ENCODE data around the gene SEMA7A. TPM values are rescaled to one million over a fixed set of nuclear protein-coding genes. Genes with fewer than 3 reads are reported as not detected.
"Not testable (repeated sequence)": the region's sequence is repeated elsewhere in the genome, so short reads cannot be mapped to it uniquely, and the experiment has no call there.

Gene SEMA7A
- total RNA-seq, 1 donor from 2014 or later: 0.51 TPM

- peaks cover 19% of the 10 kb centered on the region for H3K4me1 Mint-ChIP-seq (ENCODE audit: unreplicated experiment)
- peaks cover 15% of the 10 kb centered on the region for H3K36me3 Mint-ChIP-seq (ENCODE audit: unreplicated experiment)
- H3K27me3 Mint-ChIP-seq (ENCODE audit: unreplicated experiment): no peaks in the 10 kb centered on the region
- H3K9me3 Mint-ChIP-seq (ENCODE audit: unreplicated experiment): peaks cover 6% of the 10 kb centered on the region
- H3K27ac Mint-ChIP-seq (ENCODE audit: unreplicated experiment): peak within 1 kb of the TSS; percentile 84
- peak within 1 kb of the TSS; percentile 92 for H3K4me3 Mint-ChIP-seq (ENCODE audit: unreplicated experiment)
- TF ChIP-seq, protein P1, sequence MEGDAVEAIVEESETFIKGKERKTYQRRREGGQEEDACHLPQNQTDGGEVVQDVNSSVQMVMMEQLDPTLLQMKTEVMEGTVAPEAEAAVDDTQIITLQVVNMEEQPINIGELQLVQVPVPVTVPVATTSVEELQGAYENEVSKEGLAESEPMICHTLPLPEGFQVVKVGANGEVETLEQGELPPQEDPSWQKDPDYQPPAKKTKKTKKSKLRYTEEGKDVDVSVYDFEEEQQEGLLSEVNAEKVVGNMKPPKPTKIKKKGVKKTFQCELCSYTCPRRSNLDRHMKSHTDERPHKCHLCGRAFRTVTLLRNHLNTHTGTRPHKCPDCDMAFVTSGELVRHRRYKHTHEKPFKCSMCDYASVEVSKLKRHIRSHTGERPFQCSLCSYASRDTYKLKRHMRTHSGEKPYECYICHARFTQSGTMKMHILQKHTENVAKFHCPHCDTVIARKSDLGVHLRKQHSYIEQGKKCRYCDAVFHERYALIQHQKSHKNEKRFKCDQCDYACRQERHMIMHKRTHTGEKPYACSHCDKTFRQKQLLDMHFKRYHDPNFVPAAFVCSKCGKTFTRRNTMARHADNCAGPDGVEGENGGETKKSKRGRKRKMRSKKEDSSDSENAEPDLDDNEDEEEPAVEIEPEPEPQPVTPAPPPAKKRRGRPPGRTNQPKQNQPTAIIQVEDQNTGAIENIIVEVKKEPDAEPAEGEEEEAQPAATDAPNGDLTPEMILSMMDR (IDR thresholded peaks at IDR 0.05): peak; percentile 32
- peak; percentile 98 for DNase-seq (ENCODE audit: extremely low spot score, unreplicated experiment)
These were observed 27.4 kb upstream of the SEMA7A start, which contains the start of gene UBL7 for GRCh38 chr15:74460871-74461846. Gene UBL7, minus strand, starts transcription at chr15:74461160. Its CDS starts 2,293 bp downstream, at chr15:74458867.

DNA sequence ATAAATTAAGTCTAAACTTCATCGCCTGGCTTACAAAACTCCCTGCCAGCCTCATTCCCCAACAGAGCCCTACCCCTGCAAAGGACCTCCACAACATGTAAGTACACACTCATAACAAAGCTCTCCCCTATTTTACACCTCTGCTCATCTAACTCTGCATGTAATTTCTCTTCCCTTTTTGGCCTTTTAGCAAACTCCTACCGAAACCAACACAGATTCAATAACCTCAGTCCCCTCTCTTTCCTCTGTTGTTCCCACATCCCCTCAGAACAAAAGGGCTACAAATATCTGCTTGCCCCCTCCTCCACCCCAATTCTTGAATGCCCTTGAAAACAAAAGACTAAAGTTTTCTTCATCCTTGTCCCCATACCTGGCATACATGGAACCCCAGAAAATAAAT, 26.5 kb upstream of the SEMA7A start:
- Mint-ChIP-seq H3K4me1 (ENCODE audit: unreplicated experiment) (peaks cover 19% of the 10 kb centered on the region), H3K27ac (ENCODE audit: unreplicated experiment) (peak overlapping the region; percentile 84), H3K27me3 (ENCODE audit: unreplicated experiment) (no peaks in the 10 kb centered on the region), H3K4me3 (ENCODE audit: unreplicated experiment) (peak overlapping the region; percentile 92), H3K36me3 (ENCODE audit: unreplicated experiment) (peaks cover 17% of the 10 kb centered on the region), H3K9me3 (ENCODE audit: unreplicated experiment) (peaks cover 6% of the 10 kb centered on the region)
- TF ChIP-seq, protein P1 (IDR thresholded peaks at IDR 0.05): no peak
- DNase-seq (ENCODE audit: extremely low spot score, unreplicated experiment): no peak

- not testable (repeated sequence) for H3K27me3 Mint-ChIP-seq (ENCODE audit: unreplicated experiment); H3K27ac Mint-ChIP-seq (ENCODE audit: unreplicated experiment); H3K9me3 Mint-ChIP-seq (ENCODE audit: unreplicated experiment); DNase-seq (ENCODE audit: extremely low spot score, unreplicated experiment)
- H3K4me1 Mint-ChIP-seq (ENCODE audit: unreplicated experiment): peaks cover 19% of the 10 kb centered on the region
- peaks cover 17% of the 10 kb centered on the region for H3K36me3 Mint-ChIP-seq (ENCODE audit: unreplicated experiment)
- peak overlapping the region; percentile 92 for H3K4me3 Mint-ChIP-seq (ENCODE audit: unreplicated experiment)
These were observed 26.0 kb upstream of the SEMA7A start for GRCh38 chr15:74459798-74460197.

DNA sequence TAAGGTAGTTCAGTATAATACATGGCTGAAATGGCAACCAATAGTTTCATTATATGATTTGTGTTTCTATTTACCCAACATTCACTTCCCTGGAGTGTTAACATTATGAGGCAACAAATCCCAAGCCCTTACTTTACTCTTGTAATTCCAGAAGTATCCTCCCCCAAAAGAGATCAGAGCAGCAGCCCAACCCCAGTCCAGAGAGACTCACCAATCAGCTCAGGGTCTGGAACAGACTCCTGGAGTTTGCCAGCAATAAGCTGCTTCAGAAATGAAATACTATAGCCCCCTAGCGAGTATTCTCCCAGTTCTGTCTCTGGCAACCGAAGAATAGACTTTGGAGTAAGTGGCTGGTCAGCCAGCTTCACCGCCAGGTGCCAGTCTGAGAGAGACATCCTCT, 24.7 kb upstream of the SEMA7A start:
- Mint-ChIP-seq H3K4me3 (ENCODE audit: unreplicated experiment) (no peak overlapping the region), H3K4me1 (ENCODE audit: unreplicated experiment) (peaks cover 19% of the 10 kb centered on the region)
- no peak for DNase-seq (ENCODE audit: extremely low spot score, unreplicated experiment)

GRCh38 chr15:74457036-74457435, 23.3 kb upstream of the SEMA7A start:
- H3K36me3 Mint-ChIP-seq (ENCODE audit: unreplicated experiment): peaks cover 23% of the 10 kb centered on the region
- not testable (repeated sequence) for DNase-seq (ENCODE audit: extremely low spot score, unreplicated experiment); H3K9me3 Mint-ChIP-seq (ENCODE audit: unreplicated experiment); H3K27ac Mint-ChIP-seq (ENCODE audit: unreplicated experiment); H3K27me3 Mint-ChIP-seq (ENCODE audit: unreplicated experiment); H3K4me3 Mint-ChIP-seq (ENCODE audit: unreplicated experiment)
- peaks cover 14% of the 10 kb centered on the region for H3K4me1 Mint-ChIP-seq (ENCODE audit: unreplicated experiment)

More for the DNA sequence above, 24.7 kb upstream of the SEMA7A start:
- H3K27ac Mint-ChIP-seq (ENCODE audit: unreplicated experiment): no peak overlapping the region
- TF ChIP-seq, protein P1 (IDR thresholded peaks at IDR 0.05): no peak
- H3K27me3 Mint-ChIP-seq (ENCODE audit: unreplicated experiment): no peaks in the 10 kb centered on the region
- H3K9me3 Mint-ChIP-seq (ENCODE audit: unreplicated experiment): peaks cover 3% of the 10 kb centered on the region
- peaks cover 21% of the 10 kb centered on the region for H3K36me3 Mint-ChIP-seq (ENCODE audit: unreplicated experiment)

All from osteocyte (in vitro differentiated cells).